ENCODE data around the gene DEAF1.

DNA sequence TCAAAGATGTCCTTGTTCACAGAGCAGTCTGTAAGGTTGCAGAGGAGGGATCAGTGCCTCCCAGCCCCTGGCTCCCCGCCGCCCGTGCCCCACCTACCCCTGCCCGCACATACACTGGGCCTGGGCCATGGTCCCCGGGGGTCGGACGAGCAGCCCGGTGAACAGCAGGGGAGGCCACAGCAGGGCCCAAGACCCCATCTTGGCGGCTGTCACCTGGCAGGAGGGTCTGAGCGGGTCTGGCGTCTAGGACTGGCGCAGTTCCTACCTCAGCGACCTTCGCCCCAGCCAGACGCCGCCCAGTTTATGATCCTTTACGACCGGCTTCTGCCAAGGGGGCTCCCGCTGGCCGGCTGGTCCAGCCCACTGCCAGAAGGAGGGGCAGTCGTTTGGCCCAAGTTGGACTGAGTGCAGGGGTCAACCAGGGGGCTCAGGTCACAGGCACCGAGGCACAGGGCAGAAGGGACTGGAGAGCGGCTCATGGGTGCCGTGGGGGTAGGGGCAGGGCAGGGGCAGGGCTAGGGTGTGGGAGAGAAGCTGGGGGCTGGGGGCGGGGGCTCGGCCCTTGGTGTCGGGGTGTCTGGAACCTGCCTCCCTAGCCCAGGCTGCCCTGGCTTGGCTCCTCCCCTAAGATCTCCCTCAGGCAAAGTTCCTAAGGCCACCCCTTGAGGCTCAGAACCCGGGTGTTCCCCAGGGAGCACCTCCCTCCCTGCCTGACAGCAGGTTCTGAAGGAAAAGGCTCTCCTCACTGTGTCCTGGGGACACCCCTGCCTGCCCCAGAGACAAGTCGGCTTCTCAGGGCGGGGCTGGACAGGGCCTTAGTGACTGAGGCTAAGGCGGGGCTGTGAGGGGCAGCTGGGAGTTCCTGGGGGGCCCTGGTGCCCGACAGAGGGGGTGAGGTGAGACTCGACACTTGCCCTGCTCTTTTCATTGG, 70.1 kb downstream of the DEAF1 start, which contains the start of gene CDHR5:
- no peak for TF ChIP-seq EZH2 (IDR thresholded peaks at IDR 0.05; ENCODE audit: low read length, missing control alignments)
- TF ChIP-seq, protein P1, sequence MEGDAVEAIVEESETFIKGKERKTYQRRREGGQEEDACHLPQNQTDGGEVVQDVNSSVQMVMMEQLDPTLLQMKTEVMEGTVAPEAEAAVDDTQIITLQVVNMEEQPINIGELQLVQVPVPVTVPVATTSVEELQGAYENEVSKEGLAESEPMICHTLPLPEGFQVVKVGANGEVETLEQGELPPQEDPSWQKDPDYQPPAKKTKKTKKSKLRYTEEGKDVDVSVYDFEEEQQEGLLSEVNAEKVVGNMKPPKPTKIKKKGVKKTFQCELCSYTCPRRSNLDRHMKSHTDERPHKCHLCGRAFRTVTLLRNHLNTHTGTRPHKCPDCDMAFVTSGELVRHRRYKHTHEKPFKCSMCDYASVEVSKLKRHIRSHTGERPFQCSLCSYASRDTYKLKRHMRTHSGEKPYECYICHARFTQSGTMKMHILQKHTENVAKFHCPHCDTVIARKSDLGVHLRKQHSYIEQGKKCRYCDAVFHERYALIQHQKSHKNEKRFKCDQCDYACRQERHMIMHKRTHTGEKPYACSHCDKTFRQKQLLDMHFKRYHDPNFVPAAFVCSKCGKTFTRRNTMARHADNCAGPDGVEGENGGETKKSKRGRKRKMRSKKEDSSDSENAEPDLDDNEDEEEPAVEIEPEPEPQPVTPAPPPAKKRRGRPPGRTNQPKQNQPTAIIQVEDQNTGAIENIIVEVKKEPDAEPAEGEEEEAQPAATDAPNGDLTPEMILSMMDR (conservative IDR thresholded peaks at IDR 0.05 in 1 of 2, IDR thresholded peaks at IDR 0.05 in 1 of 2; ENCODE audit: low read depth in 1 of 2, low read length in 2 of 2) = no peak

Measured in fibroblast of lung (primary cell).